Coronary artery (tissue), 2 donors: ENCODE results near the gene WFS1.

Experiments used
- DNase-seq: peaks from one replicate; pipeline ENCODE4 v3.0.0-alpha.2; 2017; ENCODE audit warnings: low spot score
- H3K27ac ChIP-seq, 2 donors: fragments of 200-600 bp; sonication (generic); one replicate each; pipeline ENCODE4 v1.5.1; 2016 to 2019
- H3K4me3 ChIP-seq: fragments of 200-600 bp; sonication (generic); 2 replicates; pipeline ENCODE4 v1.5.1; 2016; ENCODE audit warnings: mild to moderate bottlenecking, moderate library complexity
- TF ChIP-seq, protein P1 (sequence below): fragments of 200-600 bp; sonication (generic); IDR thresholded peaks from one replicate; pipeline ENCODE4 v1.5.1; 2019; ENCODE audit warnings: antibody characterized with exemption

Gene WFS1

DNA sequence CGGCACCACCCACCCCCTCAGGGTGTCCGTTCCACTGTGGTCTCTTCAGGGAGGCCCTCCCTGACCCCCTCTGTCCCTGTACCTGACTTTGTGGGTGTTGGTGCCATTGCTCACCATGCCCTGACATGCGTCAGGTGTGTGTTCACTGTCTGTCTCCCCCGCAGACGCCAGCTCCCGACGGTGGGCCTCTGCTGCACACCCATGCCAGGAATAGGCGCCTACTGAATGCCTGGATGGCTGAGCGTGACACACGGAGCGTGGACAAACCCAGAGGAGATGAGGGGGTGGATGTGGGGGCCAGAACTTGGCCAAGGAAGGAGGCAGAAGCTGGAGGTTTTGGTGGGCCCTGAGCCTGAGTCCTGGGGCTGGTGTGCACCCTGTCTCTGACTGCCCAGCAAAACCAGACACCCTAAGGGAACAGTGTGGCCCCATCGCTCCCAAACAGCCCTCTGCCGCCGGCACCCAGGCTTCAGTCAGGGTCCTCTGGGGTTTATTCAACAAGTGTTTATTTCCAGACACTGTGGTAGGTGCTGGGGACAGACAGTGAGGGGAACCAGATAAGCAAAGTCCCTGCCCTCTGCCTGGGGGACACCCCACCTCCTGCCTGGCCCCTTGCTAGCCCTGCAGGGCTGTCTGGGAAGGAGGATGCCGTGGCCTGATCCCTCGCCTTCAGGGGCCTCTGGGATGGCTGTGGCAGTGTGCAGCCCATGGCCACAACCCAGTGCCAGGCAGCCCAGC is 76.9 kb downstream of the WFS1 start:
- no peak for DNase-seq
- Histone ChIP-seq H3K27ac (no peak overlapping the region), H3K4me3 (no peak overlapping the region)
- TF ChIP-seq, protein P1, sequence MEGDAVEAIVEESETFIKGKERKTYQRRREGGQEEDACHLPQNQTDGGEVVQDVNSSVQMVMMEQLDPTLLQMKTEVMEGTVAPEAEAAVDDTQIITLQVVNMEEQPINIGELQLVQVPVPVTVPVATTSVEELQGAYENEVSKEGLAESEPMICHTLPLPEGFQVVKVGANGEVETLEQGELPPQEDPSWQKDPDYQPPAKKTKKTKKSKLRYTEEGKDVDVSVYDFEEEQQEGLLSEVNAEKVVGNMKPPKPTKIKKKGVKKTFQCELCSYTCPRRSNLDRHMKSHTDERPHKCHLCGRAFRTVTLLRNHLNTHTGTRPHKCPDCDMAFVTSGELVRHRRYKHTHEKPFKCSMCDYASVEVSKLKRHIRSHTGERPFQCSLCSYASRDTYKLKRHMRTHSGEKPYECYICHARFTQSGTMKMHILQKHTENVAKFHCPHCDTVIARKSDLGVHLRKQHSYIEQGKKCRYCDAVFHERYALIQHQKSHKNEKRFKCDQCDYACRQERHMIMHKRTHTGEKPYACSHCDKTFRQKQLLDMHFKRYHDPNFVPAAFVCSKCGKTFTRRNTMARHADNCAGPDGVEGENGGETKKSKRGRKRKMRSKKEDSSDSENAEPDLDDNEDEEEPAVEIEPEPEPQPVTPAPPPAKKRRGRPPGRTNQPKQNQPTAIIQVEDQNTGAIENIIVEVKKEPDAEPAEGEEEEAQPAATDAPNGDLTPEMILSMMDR = no peak

DNA sequence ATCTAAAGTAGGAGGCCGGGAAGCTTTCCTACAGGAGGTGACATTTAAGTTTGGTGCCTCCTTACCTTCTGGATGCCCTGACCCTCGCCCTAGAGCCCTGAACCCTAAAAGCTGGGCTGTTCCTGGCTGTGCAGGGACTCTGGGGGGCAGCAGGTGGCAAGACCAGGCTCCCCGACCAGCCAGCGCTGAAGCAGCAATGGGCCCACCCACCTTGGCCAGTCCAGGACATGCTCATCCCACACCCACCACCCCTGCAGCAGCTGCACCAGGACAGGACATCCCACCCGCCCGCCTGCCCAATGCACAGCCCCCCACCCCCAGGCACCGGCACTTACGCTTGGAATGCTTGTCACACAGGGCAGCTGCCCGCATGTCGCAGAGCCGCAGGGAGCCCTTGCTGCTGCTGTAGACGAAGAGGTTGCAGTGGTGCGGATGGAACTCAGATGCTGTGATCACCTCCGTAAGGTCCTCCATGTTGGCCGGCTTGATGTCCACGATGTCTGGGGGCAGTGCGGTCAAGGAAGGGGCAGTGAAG is 77.9 kb downstream of the WFS1 start:
- Histone ChIP-seq H3K27ac (no peak overlapping the region), H3K4me3 (no peak overlapping the region)
- TF ChIP-seq, protein P1 = no peak
- no peak for DNase-seq

- Histone ChIP-seq H3K4me3 (no peak overlapping the region), H3K27ac (no peak overlapping the region)
- no peak for DNase-seq
- TF ChIP-seq, protein P1 = no peak
Measured at GRCh38 chr4:6348408-6348807, 78.8 kb downstream of the WFS1 start.

- H3K4me3 ChIP-seq = no peak overlapping the region
- no peak overlapping the region for H3K27ac ChIP-seq
- DNase-seq = no peak
- TF ChIP-seq, protein P1 = no peak
Measured at GRCh38 chr4:6349896-6350603, 80.4 kb downstream of the WFS1 start.

GRCh38 chr4:6350646-6351045 is 81.0 kb downstream of the WFS1 start:
- H3K4me3 ChIP-seq = no peak overlapping the region
- H3K27ac ChIP-seq = no peak overlapping the region
- TF ChIP-seq, protein P1 = no peak
- DNase-seq = no peak

DNA sequence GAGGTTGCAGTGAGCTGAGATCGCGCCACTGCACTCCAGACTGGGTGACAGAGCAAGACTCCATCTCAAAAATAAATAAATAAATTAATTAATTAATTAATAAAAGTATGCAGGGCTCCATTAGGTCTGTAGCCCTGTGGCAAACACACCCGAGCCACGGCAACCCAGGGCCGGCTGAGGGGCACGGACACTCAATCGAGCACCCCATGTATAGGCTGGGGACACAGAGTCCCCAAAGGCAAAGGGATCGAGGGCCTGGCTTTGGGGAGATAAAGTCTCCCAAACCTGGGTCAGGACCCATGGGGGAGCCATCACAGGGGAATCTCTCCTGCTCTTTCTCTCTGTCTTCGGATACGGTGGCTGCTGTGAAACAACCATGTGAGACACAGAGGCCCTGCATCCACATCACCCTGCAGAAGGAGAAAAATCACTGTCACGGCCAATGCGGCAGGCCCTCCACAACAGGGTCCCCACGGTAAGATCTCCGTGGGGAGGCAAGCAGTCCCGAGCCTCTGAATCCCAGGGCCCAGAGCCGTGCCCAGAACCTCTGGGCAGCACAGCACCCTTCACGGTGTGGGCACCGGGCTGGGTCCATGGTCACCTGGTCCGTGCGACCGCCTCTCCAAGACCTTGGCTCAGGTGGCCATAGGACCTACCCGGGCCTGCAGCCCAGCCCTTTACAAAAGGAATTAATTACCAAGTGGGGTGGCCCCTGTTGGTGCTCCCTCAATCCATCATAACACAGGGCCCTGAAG is 81.8 kb downstream of the WFS1 start:
- no peak overlapping the region for H3K4me3 ChIP-seq
- no peak overlapping the region for H3K27ac ChIP-seq
- TF ChIP-seq, protein P1 = no peak
- DNase-seq = no peak
